GM12878 (cell line): Measurements from ENCODE around the gene INTS2. TPM values are rescaled to one million over a fixed set of nuclear protein-coding genes. Genes with fewer than 3 reads are reported as not detected.

Experiments
- ATAC-seq: fragments of 200-7000 bp; cut with Tn5 transposase; 3 replicates; pipeline ENCODE4 v1.9.1; 2020; ENCODE audit warnings: mild to moderate bottlenecking, moderate library complexity
- BruUV-seq: library from RNA; stranded (reverse); fragments of 400-500 nt; replicated peaks from 2 replicates; lab custom pipeline; 2021; lab: Mats Ljungman, UMichigan
- CTCF ChIA-PET: fragments of 300-600 bp; sonication (Branson Sonifier 250); formaldehyde crosslinking; extraction: SDS; loops from one replicate; lab custom pipeline; 2021; ENCODE audit warnings: inconsistent platforms; lab: Yijun Ruan, JAX
- POLR2A ChIA-PET: fragments of 350-600 bp; formaldehyde crosslinking; extraction: SDS; loops from one replicate; lab custom pipeline; 2021; ENCODE audit warnings: inconsistent platforms; lab: Charles Lee
- RAD21 ChIA-PET: fragments of 300-600 bp; sonication (Branson Sonifier 250); formaldehyde crosslinking; loops from one replicate; lab custom pipeline; 2023; ENCODE audit warnings: antibody characterized with exemption; ENCODE audit not compliant: unreplicated experiment; lab: Charles Lee
- SMC1A ChIA-PET: fragments of 300-600 bp; sonication (Branson Sonifier 250); formaldehyde crosslinking; loops from one replicate; lab custom pipeline; 2023; ENCODE audit not compliant: unreplicated experiment, uncharacterized antibody; lab: Charles Lee
- DNase-seq: peaks from one replicate; pipeline ENCODE4 v3.0.0-alpha.2; 2011; ENCODE audit warnings: low read depth, low spot score
- FAIRE-seq: peaks from 3 replicates; lab custom pipeline; 2011; peaks lifted over from hg19 to GRCh38; lab: Jason Lieb, UNC
- H2AFZ ChIP-seq: 2 replicates; pipeline ENCODE4 v1.6.0; 2011; ENCODE audit warnings: low read depth, low read length, control low read depth; ENCODE audit not compliant: control insufficient read depth
- H3K27ac ChIP-seq: 2 replicates; pipeline ENCODE4 v1.5.1; 2011; ENCODE audit warnings: control low read depth; ENCODE audit not compliant: control insufficient read depth, insufficient read depth
- H3K27me3 ChIP-seq, 2 experiments: replicated peaks in 1 of 2; 2 replicates each; pipeline versions ENCODE4 v1.6.0 to v1.6.1; 2011; ENCODE audit warnings: low read length in 1 of 2; ENCODE audit not compliant: control insufficient read depth in 2 of 2, insufficient read depth in 2 of 2
- H3K36me3 ChIP-seq, 2 experiments: 2 replicates each; pipeline ENCODE4 v1.5.1; 2011; ENCODE audit warnings: low read length in 1 of 2; ENCODE audit not compliant: control insufficient read depth in 2 of 2, insufficient read depth in 2 of 2
- H3K4me1 ChIP-seq: 2 replicates; pipeline ENCODE4 v1.6.1; 2011; ENCODE audit warnings: mild to moderate bottlenecking, low read length, moderate library complexity, mixed read lengths; ENCODE audit not compliant: control insufficient read depth, insufficient read depth
- H3K4me2 ChIP-seq: 2 replicates; pipeline ENCODE4 v1.6.0; 2011; ENCODE audit warnings: control low read depth; ENCODE audit not compliant: control insufficient read depth, insufficient read depth
- H3K4me3 ChIP-seq: fragments of 200-600 bp; sonication (generic); 2 replicates; pipeline ENCODE4 v1.5.1; 2016
- H3K79me2 ChIP-seq: 2 replicates; pipeline ENCODE4 v1.6.0; 2011; ENCODE audit warnings: low read length; ENCODE audit not compliant: control insufficient read depth, insufficient read depth
- H3K9ac ChIP-seq: 2 replicates; pipeline ENCODE4 v1.8.0; 2011; ENCODE audit warnings: low read length, control low read depth, mixed read lengths; ENCODE audit not compliant: control insufficient read depth, insufficient read depth
- H3K9me3 ChIP-seq: replicated peaks from 3 replicates; pipeline ENCODE4 v1.5.1; 2011; ENCODE audit warnings: mild to moderate bottlenecking, low read length; ENCODE audit not compliant: control insufficient read depth, insufficient read depth
- H4K20me1 ChIP-seq: 2 replicates; pipeline ENCODE4 v1.6.0; 2011; ENCODE audit not compliant: control insufficient read depth, insufficient read depth
- ETV6 ChIP-seq, 2 experiments: fragments of 450-650 bp in 1 of 2; IDR thresholded peaks in 1 of 2; conservative IDR thresholded peaks in 1 of 2; 2 replicates each; pipeline ENCODE4 v1.6.1; 2014; ENCODE audit warnings: antibody characterized with exemption in 1 of 2, borderline replicate concordance in 1 of 2, low read depth in 1 of 2, mild to moderate bottlenecking in 1 of 2, moderate library complexity in 1 of 2
- NFXL1 ChIP-seq: fragments of 450-650 bp; IDR thresholded peaks from 2 replicates; pipeline ENCODE4 v1.6.1; 2017; ENCODE audit warnings: antibody characterized with exemption, mild to moderate bottlenecking, borderline replicate concordance
- SRF ChIP-seq, 2 experiments: IDR thresholded peaks; 2 replicates each; pipeline ENCODE4 v1.6.1; 2011; ENCODE audit warnings: low read depth in 2 of 2, low read length in 2 of 2, mild to moderate bottlenecking in 1 of 2, moderate library complexity in 1 of 2
- WGBS: methylation state at CpG from one replicate; pipeline ENCODE4 v1.1.6; 2016; ENCODE audit warnings: low lambda C conversion rate; ENCODE audit not compliant: insufficient replicate concordance, insufficient coverage; ENCODE audit errors: missing lambda C conversion rate; 5-methylcytosine and 5-hydroxymethylcytosine counted together
- in situ Hi-C: fragments of 300-500 bp; cut with MboI; formaldehyde crosslinking; loops from 9 replicates; pipeline ENCODE4 v1.14.3; 2018; ENCODE audit warnings: mixed read lengths
- intact Hi-C: fragments of 100-400 bp; cut with micrococcal nuclease; formaldehyde crosslinking; loops from one replicate; pipeline ENCODE4 v1.14.2; 2022; ENCODE audit not compliant: unreplicated experiment
- polyA plus RNA-seq, 11 experiments: library from polyadenylated mRNA; depleted of rRNA in 4 of 11; unstranded in 6 of 11; stranded (reverse) in 5 of 11; fragments of >200 nt; fragmentation: Nextera tagmentation in 4 of 11; fragmentation: Illumina TruSeq in 1 of 11; extraction: Ambion mirVana in 4 of 11; extraction: Trizol in 1 of 11; gene quantifications; 1 replicate in 1 of 11; 2 replicates in 10 of 11; pipeline versions ENCODE4 v1.2.1 to v1.2.3, GENCODE V29; 2011 to 2016; ENCODE audit warnings: inconsistent platforms in 2 of 11, missing spikeins in 2 of 11, low read depth in 1 of 11
- small RNA-seq: library from RNA; depleted of rRNA; stranded (forward); fragments of <200 nt; gene quantifications from one replicate; pipeline ENCODE3, GENCODE V24; 2014
- total RNA-seq, 4 experiments: library from RNA; depleted of rRNA in 3 of 4; stranded (reverse); fragments of >200 nt in 3 of 4; fragmentation: Illumina TruSeq in 1 of 4; extraction: Trizol in 1 of 4; gene quantifications; 2 replicates each; pipeline versions ENCODE4 v1.2.1 to v1.2.3, GENCODE V29; 2013 to 2021

Gene INTS2
- total and polyA plus RNA-seq, 10 of the 15 experiments (the other 5 are each of a cell fraction or from before 2014, with no cell fraction given) = 2.8 to 22.2 (median 11.6) TPM

DNA sequence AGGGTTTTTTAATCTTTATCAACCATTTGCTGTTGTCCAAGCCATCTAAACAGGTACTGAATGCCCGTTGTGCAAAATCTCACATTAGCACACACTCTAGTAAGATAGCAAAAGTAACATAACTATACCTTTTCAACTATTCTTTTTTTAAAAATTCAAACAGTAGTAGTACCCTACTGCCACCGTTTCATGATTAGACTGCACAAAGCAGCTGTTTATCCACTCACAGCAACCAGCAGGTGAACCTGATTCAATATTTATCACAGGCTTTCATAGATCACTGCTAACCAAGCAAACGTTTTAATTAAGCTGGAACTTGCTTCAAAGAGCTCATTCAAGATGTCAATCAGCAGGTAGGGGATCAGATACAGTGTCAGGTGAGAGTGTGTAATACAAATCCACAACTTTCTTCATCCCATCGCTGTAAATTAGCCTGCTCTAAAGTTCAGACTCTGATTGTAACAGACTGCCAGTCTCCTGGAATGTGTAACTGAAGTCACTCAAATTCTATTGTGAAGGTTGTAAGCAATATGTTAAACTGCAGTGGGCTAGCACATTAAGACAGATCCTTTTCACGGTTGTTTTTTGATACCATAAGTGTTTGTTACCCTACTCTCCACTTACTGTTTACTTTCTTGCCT lies 111.8 kb downstream of the INTS2 start:
- Histone ChIP-seq H3K27me3 (no peaks in the 10 kb centered on the region), H3K36me3 (no peaks in the 10 kb centered on the region; a peak in 1 of 4 replicates), H3K4me3 (no peak overlapping the region), H3K9ac (no peak overlapping the region), H3K79me2 (no peaks in the 10 kb centered on the region), H2AFZ (peak overlapping the region; percentile 58), H3K4me1 (peaks cover 5% of the 10 kb centered on the region), H4K20me1 (no peaks in the 10 kb centered on the region), H3K4me2 (peak overlapping the region; percentile 35; the same call in 1 of the 2 replicates), H3K27ac (peak overlapping the region; percentile 45), H3K9me3 (peaks cover 2% of the 10 kb centered on the region; the same call in 2 of the 3 replicates)
- ChIA-PET SMC1A (interaction anchor here (0.6 to 3.4 kb wide), 8 partner anchors 10 to 294 kb away, joined by 3 to 15 read pairs (median 4); no protein-coding TSS in a partner anchor), RAD21 (interaction anchor here (0.8 to 1.7 kb wide), 2 partner anchors 10 to 51 kb away, joined by 3 to 6 read pairs; no protein-coding TSS in a partner anchor), POLR2A (interaction anchor here (1.4 to 2.1 kb wide), 2 partner anchors 10 to 30 kb away, joined by 4 to 6 read pairs; no protein-coding TSS in a partner anchor), CTCF (interaction anchor here (0.9 to 1.0 kb wide), 2 partner anchors 10 to 293 kb away, joined by 4 to 5 read pairs; no protein-coding TSS in a partner anchor)
- TF ChIP-seq ETV6 (conservative IDR thresholded peaks at IDR 0.05 in 1 of 2, IDR thresholded peaks at IDR 0.05 in 1 of 2; ENCODE audit: borderline replicate concordance in 1 of 2, low read depth in 1 of 2) (peak in 1 of 2 experiments; percentile 20; a peak in 1 of 4 replicates), SRF (IDR thresholded peaks at IDR 0.05; ENCODE audit: low read depth in 2 of 2, low read length in 2 of 2) (no peak), NFXL1 (peak; percentile 68; the same call in 1 of the 2 replicates)
- BruUV-seq = no TSS peak
- in situ Hi-C loops = no loop called here
- 32% methylated on average over 5 of the region's 5 CpGs for WGBS
- ATAC-seq = no peak; the same call in 1 of the 3 replicates
- intact Hi-C loops = no loop called here
- FAIRE-seq = no peak
- no peak for DNase-seq

Small RNAs within 50 kb of the gene (small RNA-seq; reads per million reads assigned to genes)
- not detected for gene RF00019

Other genes starting within 250 kb of the INTS2 start
- 20.0 and 23.1 TPM in 2 replicates for gene BRIP1, start 64.5 kb downstream of the INTS2 start, total RNA-seq (2014; rRNA removed)
- gene BRIP1, start 64.5 kb downstream of the INTS2 start, total RNA-seq (2014; rRNA removed; fragmentation: Illumina TruSeq; extraction: Trizol) = 24.2 and 25.6 TPM in 2 replicates
- 14.5 and 15.0 TPM in 2 replicates for gene BRIP1, start 64.5 kb downstream of the INTS2 start, total RNA-seq (2021)
- 12.3 and 20.7 TPM in 2 replicates for gene BRIP1, start 64.5 kb downstream of the INTS2 start, polyA plus RNA-seq (2011; rRNA removed)
- gene BRIP1, start 64.5 kb downstream of the INTS2 start, polyA plus RNA-seq (2014; fragmentation: Illumina TruSeq; extraction: Trizol) = 18.6 and 22.4 TPM in 2 replicates
- 1 to 10 TPM; 4.0 to 4.2 TPM for gene BRIP1, start 64.5 kb downstream of the INTS2 start, polyA plus RNA-seq (2014; fragmentation: Nextera tagmentation; extraction: Ambion mirVana)
- 8.1 and 8.7 TPM in 2 replicates for gene BRIP1, start 64.5 kb downstream of the INTS2 start, polyA plus RNA-seq (2014; rRNA removed)
- gene BRIP1, start 64.5 kb downstream of the INTS2 start, polyA plus RNA-seq (2016; fragmentation: Nextera tagmentation; extraction: Ambion mirVana) = 10 to 100 TPM; 12.2 to 13.4 TPM
- gene MED13, start 137.3 kb upstream of the INTS2 start, total RNA-seq (2014; rRNA removed) = 29.3 and 38.7 TPM in 2 replicates
- gene MED13, start 137.3 kb upstream of the INTS2 start, total RNA-seq (2014; rRNA removed; fragmentation: Illumina TruSeq; extraction: Trizol) = 47.9 and 49.7 TPM in 2 replicates
- 47.5 and 49.5 TPM in 2 replicates for gene MED13, start 137.3 kb upstream of the INTS2 start, total RNA-seq (2021)
- gene MED13, start 137.3 kb upstream of the INTS2 start, polyA plus RNA-seq (2011; rRNA removed) = 41.3 and 43.3 TPM in 2 replicates
- 33.4 and 33.5 TPM in 2 replicates for gene MED13, start 137.3 kb upstream of the INTS2 start, polyA plus RNA-seq (2014; fragmentation: Illumina TruSeq; extraction: Trizol)
- gene MED13, start 137.3 kb upstream of the INTS2 start, polyA plus RNA-seq (2014; fragmentation: Nextera tagmentation; extraction: Ambion mirVana) = 1 to 10 TPM; 5.4 to 6.7 TPM
- 13.3 and 13.7 TPM in 2 replicates for gene MED13, start 137.3 kb upstream of the INTS2 start, polyA plus RNA-seq (2014; rRNA removed)
- 1 to 10 TPM; 4.6 to 4.7 TPM for gene MED13, start 137.3 kb upstream of the INTS2 start, polyA plus RNA-seq (2016; fragmentation: Nextera tagmentation; extraction: Ambion mirVana)